CD14-positive monocyte (primary cell): ENCODE data around the gene NOX3. TPM values are rescaled to one million over a fixed set of nuclear protein-coding genes. Genes with fewer than 3 reads are reported as not detected.
"Not testable (repeated sequence)": the region's sequence is repeated elsewhere in the genome, so short reads cannot be mapped to it uniquely, and the experiment has no call there.

ENCODE experiments used
- DNase-seq, 3 donors: peaks; one replicate each; pipeline ENCODE4 v3.0.0-alpha.2; 2011 to 2022
- H2AFZ ChIP-seq: 2 replicates; pipeline ENCODE4 v1.6.0; 2012; ENCODE audit warnings: mild to moderate bottlenecking, low read depth, low read length, inconsistent platforms; ENCODE audit not compliant: insufficient read depth, poor library complexity, severe bottlenecking
- H3K27ac ChIP-seq, 2 donors: 1 replicate in 1 of 2; 2 replicates in 1 of 2; pipeline ENCODE4 v1.5.1; 2012 to 2013; ENCODE audit warnings: low read length in 2 of 2, control low read depth in 1 of 2, inconsistent platforms in 1 of 2, low read depth in 1 of 2, mild to moderate bottlenecking in 1 of 2
- H3K27me3 ChIP-seq, 2 donors: one replicate each; pipeline versions ENCODE4 v1.6.0 to v1.6.1; 2011 to 2013; ENCODE audit warnings: low read length in 2 of 2; ENCODE audit not compliant: control insufficient read depth in 2 of 2, insufficient read depth in 2 of 2
- H3K36me3 ChIP-seq, 2 donors: replicated peaks in 1 of 2; 1 replicate in 1 of 2; 2 replicates in 1 of 2; pipeline versions ENCODE4 v1.5.1 to v1.6.1; 2012 to 2013; ENCODE audit warnings: low read length in 2 of 2, control low read depth in 1 of 2, inconsistent platforms in 1 of 2, mild to moderate bottlenecking in 1 of 2; ENCODE audit not compliant: insufficient read depth in 2 of 2, control insufficient read depth in 1 of 2
- H3K4me1 ChIP-seq, 2 donors: 1 replicate in 1 of 2; 2 replicates in 1 of 2; pipeline versions ENCODE4 v1.5.1 to v1.6.1; 2012 to 2013; ENCODE audit warnings: low read length in 2 of 2, control low read depth in 1 of 2, inconsistent platforms in 1 of 2, mild to moderate bottlenecking in 1 of 2, moderate library complexity in 1 of 2; ENCODE audit not compliant: insufficient read depth in 2 of 2, control insufficient read depth in 1 of 2
- H3K4me2 ChIP-seq: replicated peaks from 2 replicates; pipeline ENCODE3; 2012; ENCODE audit warnings: low read length, moderate library complexity, mild to moderate bottlenecking; ENCODE audit not compliant: poor library complexity, severe bottlenecking; ENCODE audit errors: extremely low read depth
- H3K4me3 ChIP-seq, 3 experiments: fragments of 200-600 bp in 1 of 3; sonication (generic) in 1 of 3; replicated peaks in 1 of 3; 1 replicate in 2 of 3; 2 replicates in 1 of 3; pipeline ENCODE4 v1.5.1; 2011 to 2013; ENCODE audit warnings: low read length in 3 of 3, mild to moderate bottlenecking in 3 of 3, control low read depth in 2 of 3, low read depth in 2 of 3, inconsistent platforms in 1 of 3, moderate library complexity in 1 of 3
- H3K79me2 ChIP-seq: 2 replicates; pipeline ENCODE4 v1.6.0; 2012; ENCODE audit warnings: mild to moderate bottlenecking, control low read depth, inconsistent platforms, low read length, moderate library complexity; ENCODE audit not compliant: insufficient read depth
- H3K9ac ChIP-seq: 2 replicates; pipeline ENCODE4 v1.6.0; 2017; ENCODE audit warnings: low read length, mild to moderate bottlenecking; ENCODE audit not compliant: insufficient read depth, poor library complexity, severe bottlenecking
- H3K9me3 ChIP-seq, 2 donors: replicated peaks in 1 of 2; 1 replicate in 1 of 2; 2 replicates in 1 of 2; pipeline versions ENCODE4 v1.5.1 to v1.6.1; 2012 to 2013; ENCODE audit warnings: low read length in 2 of 2, control low read depth in 1 of 2; ENCODE audit not compliant: control insufficient read depth in 1 of 2, insufficient read depth in 1 of 2
- H4K20me1 ChIP-seq: 2 replicates; pipeline ENCODE4 v1.6.0; 2012; ENCODE audit warnings: mild to moderate bottlenecking, low read length, control low read depth, moderate library complexity; ENCODE audit not compliant: insufficient read depth
- H3K27ac Mint-ChIP-seq, 7 donors: one replicate each; pipeline ENCODE4 v1.8.0; 2020; ENCODE audit warnings: mild to moderate bottlenecking in 7 of 7, mixed read lengths in 7 of 7, moderate library complexity in 6 of 7, inconsistent platforms in 2 of 7
- H3K27me3 Mint-ChIP-seq, 3 donors: one replicate each; pipeline ENCODE4 v1.8.0; 2021 to 2022; ENCODE audit warnings: low read depth in 3 of 3, mild to moderate bottlenecking in 3 of 3, mixed read lengths in 3 of 3, moderate library complexity in 3 of 3, inconsistent platforms in 1 of 3
- H3K36me3 Mint-ChIP-seq, 2 donors: one replicate each; pipeline ENCODE4 v1.8.0; 2020; ENCODE audit warnings: mixed read lengths in 2 of 2, inconsistent platforms in 1 of 2, mild to moderate bottlenecking in 1 of 2
- H3K4me1 Mint-ChIP-seq: one replicate; pipeline ENCODE4 v1.8.0; 2020; ENCODE audit warnings: mild to moderate bottlenecking, mixed read lengths
- H3K4me3 Mint-ChIP-seq, 2 donors: one replicate each; pipeline ENCODE4 v1.8.0; 2020; ENCODE audit warnings: mild to moderate bottlenecking in 2 of 2, mixed read lengths in 2 of 2, moderate library complexity in 1 of 2
- H3K9me3 Mint-ChIP-seq, 7 donors: one replicate each; pipeline ENCODE4 v1.8.0; 2020 to 2022; ENCODE audit warnings: mixed read lengths in 7 of 7, mild to moderate bottlenecking in 6 of 7, moderate library complexity in 6 of 7, inconsistent platforms in 2 of 7
- WGBS: methylation state at CpG from one replicate; pipeline ENCODE4 v1.1.5; 2013; ENCODE audit warnings: missing lambda C conversion rate; ENCODE audit not compliant: insufficient coverage; 5-methylcytosine and 5-hydroxymethylcytosine counted together
- intact Hi-C, 2 donors: fragments of 100-400 bp; cut with micrococcal nuclease; formaldehyde crosslinking; loops; one replicate each; pipeline versions ENCODE4 v1.15.0 to v1.15.1; 2023
- polyA plus RNA-seq, 3 donors: library from polyadenylated mRNA; depleted of rRNA in 1 of 3; unstranded in 2 of 3; stranded (reverse) in 1 of 3; fragments of 300-500 nt in 2 of 3; fragments of >200 nt in 1 of 3; fragmentation: Illumina TruSeq in 2 of 3; gene quantifications; 1 replicate in 2 of 3; 2 replicates in 1 of 3; pipeline ENCODE4 v1.2.3, GENCODE V29; 2012 to 2021
- TF ChIP-seq, protein P1 (sequence below): fragments of 200-600 bp; IDR thresholded peaks from one replicate; pipeline ENCODE4 v1.8.0; 2022; ENCODE audit warnings: antibody characterized with exemption, mild to moderate bottlenecking

The NOX3 gene
- polyA plus RNA-seq, 3 donors, result not detected

DNA sequence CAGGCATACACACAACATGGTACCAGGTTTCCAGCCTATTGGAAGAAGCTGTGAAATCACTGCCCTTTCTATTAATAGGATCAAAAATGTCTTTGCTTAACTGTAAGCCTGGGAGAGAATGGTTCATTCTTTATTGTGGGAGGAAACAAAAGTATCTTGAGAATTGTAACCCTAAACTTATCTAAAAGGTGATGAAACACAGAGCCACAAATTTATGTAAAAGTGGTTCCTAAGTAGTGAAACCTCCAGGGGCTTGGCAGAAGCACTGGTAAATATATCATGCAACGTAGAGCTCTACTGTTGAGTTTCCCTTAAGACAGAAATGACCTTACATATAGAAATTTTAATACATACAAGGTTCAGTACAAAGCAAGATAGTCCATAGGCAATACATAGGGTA lies 17.2 kb upstream of the NOX3 start:
- TF ChIP-seq, protein P1, sequence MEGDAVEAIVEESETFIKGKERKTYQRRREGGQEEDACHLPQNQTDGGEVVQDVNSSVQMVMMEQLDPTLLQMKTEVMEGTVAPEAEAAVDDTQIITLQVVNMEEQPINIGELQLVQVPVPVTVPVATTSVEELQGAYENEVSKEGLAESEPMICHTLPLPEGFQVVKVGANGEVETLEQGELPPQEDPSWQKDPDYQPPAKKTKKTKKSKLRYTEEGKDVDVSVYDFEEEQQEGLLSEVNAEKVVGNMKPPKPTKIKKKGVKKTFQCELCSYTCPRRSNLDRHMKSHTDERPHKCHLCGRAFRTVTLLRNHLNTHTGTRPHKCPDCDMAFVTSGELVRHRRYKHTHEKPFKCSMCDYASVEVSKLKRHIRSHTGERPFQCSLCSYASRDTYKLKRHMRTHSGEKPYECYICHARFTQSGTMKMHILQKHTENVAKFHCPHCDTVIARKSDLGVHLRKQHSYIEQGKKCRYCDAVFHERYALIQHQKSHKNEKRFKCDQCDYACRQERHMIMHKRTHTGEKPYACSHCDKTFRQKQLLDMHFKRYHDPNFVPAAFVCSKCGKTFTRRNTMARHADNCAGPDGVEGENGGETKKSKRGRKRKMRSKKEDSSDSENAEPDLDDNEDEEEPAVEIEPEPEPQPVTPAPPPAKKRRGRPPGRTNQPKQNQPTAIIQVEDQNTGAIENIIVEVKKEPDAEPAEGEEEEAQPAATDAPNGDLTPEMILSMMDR, result no peak
- H3K4me1 Mint-ChIP-seq, result no peaks in the 10 kb centered on the region
- H3K27me3 Mint-ChIP-seq, result peaks cover 0 to 2% (median 0%) of the 10 kb centered on the region in 3 donors
- WGBS, result no CpG with 5 or more reads among the region's 1 CpG
- H3K4me2 ChIP-seq, result no peak overlapping the region
- H3K4me3 ChIP-seq, result no peak overlapping the region
- no peaks in the 10 kb centered on the region for H3K36me3 Mint-ChIP-seq
- H3K4me1 ChIP-seq, result no peaks in the 10 kb centered on the region
- peaks cover 20 to 30% (median 22%) of the 10 kb centered on the region in 7 donors for H3K9me3 Mint-ChIP-seq
- no peaks in the 10 kb centered on the region for H3K79me2 ChIP-seq
- H3K27ac Mint-ChIP-seq, result no peak overlapping the region
- intact Hi-C loops, result no loop called here
- H3K9me3 ChIP-seq, result peaks cover 22 to 25% of the 10 kb centered on the region in 2 donors
- no peak overlapping the region for H2AFZ ChIP-seq
- DNase-seq, result no peak
- H3K27me3 ChIP-seq, result no peaks in the 10 kb centered on the region
- H4K20me1 ChIP-seq, result no peaks in the 10 kb centered on the region
- H3K4me3 Mint-ChIP-seq, result no peak overlapping the region
- H3K27ac ChIP-seq, result no peak overlapping the region
- no peaks in the 10 kb centered on the region for H3K36me3 ChIP-seq
- H3K9ac ChIP-seq, result no peak overlapping the region

GRCh38 chr6:155470979-155471616 lies 15.5 kb upstream of the NOX3 start:
- H4K20me1 ChIP-seq, H3K27ac Mint-ChIP-seq, H3K27ac ChIP-seq, intact Hi-C loops, H3K27me3 ChIP-seq, H3K4me2 ChIP-seq, H3K4me3 Mint-ChIP-seq, H3K4me3 ChIP-seq, H3K4me1 Mint-ChIP-seq, H3K79me2 ChIP-seq, H3K27me3 Mint-ChIP-seq, DNase-seq, H2AFZ ChIP-seq, H3K36me3 Mint-ChIP-seq, H3K4me1 ChIP-seq, H3K36me3 ChIP-seq, H3K9ac ChIP-seq: not testable (repeated sequence)
- H3K9me3 Mint-ChIP-seq, result peaks cover 28 to 40% (median 34%) of the 10 kb centered on the region in 7 donors
- 93% methylated on average over 2 of the region's 5 CpGs for WGBS
- peaks cover 25 to 36% of the 10 kb centered on the region in 2 donors for H3K9me3 ChIP-seq

GRCh38 chr6:155468543-155468942 lies 12.9 kb upstream of the NOX3 start:
- H3K9me3 Mint-ChIP-seq, result peaks cover 30 to 45% (median 37%) of the 10 kb centered on the region in 7 donors
- H3K4me1 ChIP-seq, DNase-seq, H3K36me3 Mint-ChIP-seq, H3K4me3 Mint-ChIP-seq, H3K4me1 Mint-ChIP-seq, H3K79me2 ChIP-seq, H3K27me3 ChIP-seq, H2AFZ ChIP-seq, intact Hi-C loops, H3K27ac ChIP-seq, H3K4me2 ChIP-seq, H4K20me1 ChIP-seq, H3K27me3 Mint-ChIP-seq, H3K4me3 ChIP-seq, H3K9ac ChIP-seq, H3K36me3 ChIP-seq, H3K27ac Mint-ChIP-seq: not testable (repeated sequence)
- 89% methylated on average over 3 of the region's 3 CpGs for WGBS
- peaks cover 25 to 39% of the 10 kb centered on the region in 2 donors for H3K9me3 ChIP-seq
